H9 (cell line): Measurements from ENCODE around the gene PCDH9. TPM values are rescaled to one million over a fixed set of nuclear protein-coding genes. Genes with fewer than 3 reads are reported as not detected.

ENCODE experiments used
- DNase-seq: peaks from one replicate; pipeline ENCODE4 v3.0.0-alpha.2; 2017
- H2AFZ ChIP-seq: one replicate; pipeline ENCODE4 v1.6.1; 2013; ENCODE audit warnings: mild to moderate bottlenecking, low read length, control low read depth, moderate library complexity
- H2AK5ac ChIP-seq: 2 replicates; pipeline ENCODE4 v1.6.1; 2013; ENCODE audit warnings: low read length, control low read depth, mixed read lengths; ENCODE audit not compliant: insufficient read length
- H2BK120ac ChIP-seq: one replicate; pipeline ENCODE4 v1.6.1; 2013; ENCODE audit warnings: low read depth, mild to moderate bottlenecking, low read length, control low read depth, inconsistent platforms; ENCODE audit not compliant: poor library complexity, severe bottlenecking
- H2BK12ac ChIP-seq: 2 replicates; pipeline ENCODE4 v1.6.1; 2013; ENCODE audit warnings: low read length, control low read depth, mixed read lengths, low read depth; ENCODE audit not compliant: insufficient read length
- H2BK15ac ChIP-seq: 2 replicates; pipeline ENCODE4 v1.6.1; 2013; ENCODE audit warnings: low read depth, low read length, control low read depth
- H2BK20ac ChIP-seq: one replicate; pipeline ENCODE4 v1.6.1; 2013; ENCODE audit warnings: low read depth, mild to moderate bottlenecking, low read length, control low read depth, inconsistent platforms; ENCODE audit not compliant: poor library complexity, severe bottlenecking
- H2BK5ac ChIP-seq: 2 replicates; pipeline ENCODE4 v1.6.1; 2013; ENCODE audit warnings: low read length, control low read depth, mixed read lengths; ENCODE audit not compliant: insufficient read length
- H3K14ac ChIP-seq: 2 replicates; pipeline ENCODE4 v1.6.1; 2013; ENCODE audit warnings: low read length, control low read depth; ENCODE audit not compliant: insufficient read depth
- H3K18ac ChIP-seq: 2 replicates; pipeline ENCODE4 v1.6.1; 2013; ENCODE audit warnings: low read depth, mild to moderate bottlenecking, mixed read lengths, low read length, control low read depth; ENCODE audit not compliant: insufficient read length
- H3K23ac ChIP-seq: 2 replicates; pipeline ENCODE4 v1.6.1; 2013; ENCODE audit warnings: low read length, control low read depth, mixed read lengths, low read depth; ENCODE audit not compliant: insufficient read length
- H3K23me2 ChIP-seq: 2 replicates; pipeline ENCODE4 v1.6.1; 2013; ENCODE audit warnings: low read depth, mild to moderate bottlenecking, mixed read lengths, low read length, control low read depth; ENCODE audit not compliant: insufficient read length, poor library complexity, severe bottlenecking
- H3K27ac ChIP-seq: 2 replicates; pipeline ENCODE4 v1.5.1; 2013; ENCODE audit warnings: low read length, control low read depth, mixed read lengths, low read depth; ENCODE audit not compliant: insufficient read length
- H3K27me3 ChIP-seq: 2 replicates; pipeline ENCODE4 v1.6.1; 2013; ENCODE audit warnings: low read length, control low read depth, inconsistent platforms; ENCODE audit not compliant: insufficient read depth
- H3K4ac ChIP-seq: 2 replicates; pipeline ENCODE4 v1.6.1; 2013; ENCODE audit warnings: low read depth, mild to moderate bottlenecking, control low read depth, inconsistent platforms, low read length, moderate library complexity
- H3K4me1 ChIP-seq: 2 replicates; pipeline ENCODE4 v1.6.1; 2013; ENCODE audit warnings: low read length, control low read depth, inconsistent platforms; ENCODE audit not compliant: insufficient read depth
- H3K4me2 ChIP-seq: 2 replicates; pipeline ENCODE4 v1.6.1; 2013; ENCODE audit warnings: low read length, control low read depth, mixed read lengths; ENCODE audit not compliant: insufficient read length, insufficient read depth
- H3K56ac ChIP-seq: 2 replicates; pipeline ENCODE4 v1.6.1; 2013; ENCODE audit warnings: low read depth, mild to moderate bottlenecking, mixed read lengths, low read length, control low read depth; ENCODE audit not compliant: insufficient read length
- H3K79me1 ChIP-seq: 2 replicates; pipeline ENCODE4 v1.6.1; 2013; ENCODE audit warnings: low read depth, mild to moderate bottlenecking, moderate library complexity, low read length, control low read depth, inconsistent platforms; ENCODE audit not compliant: insufficient read depth, poor library complexity, severe bottlenecking
- H3K79me2 ChIP-seq: 2 replicates; pipeline ENCODE4 v1.6.1; 2013; ENCODE audit warnings: low read length, control low read depth, inconsistent platforms; ENCODE audit not compliant: insufficient read depth
- H3K9ac ChIP-seq: 2 replicates; pipeline ENCODE4 v1.6.1; 2013; ENCODE audit warnings: low read length, control low read depth, mixed read lengths; ENCODE audit not compliant: insufficient read length; ENCODE audit errors: extremely low read depth
- H3K9me3 ChIP-seq: one replicate; pipeline ENCODE4 v1.6.1; 2013; ENCODE audit warnings: low read depth, low read length, inconsistent platforms; ENCODE audit not compliant: control insufficient read depth
- H3T11ph ChIP-seq: one replicate; pipeline ENCODE4 v1.6.1; 2013; ENCODE audit warnings: mild to moderate bottlenecking, low read length, control low read depth, inconsistent platforms
- H4K20me1 ChIP-seq: one replicate; pipeline ENCODE4 v1.6.1; 2013; ENCODE audit not compliant: control insufficient read depth, insufficient read length, insufficient read depth
- H4K5ac ChIP-seq: 2 replicates; pipeline ENCODE4 v1.6.1; 2013; ENCODE audit warnings: low read depth, mild to moderate bottlenecking, mixed read lengths, low read length, control low read depth; ENCODE audit not compliant: insufficient read length
- H4K8ac ChIP-seq: replicated peaks from 2 replicates; pipeline ENCODE4 v1.6.1; 2013; ENCODE audit warnings: low read length, control low read depth, mixed read lengths, low read depth; ENCODE audit not compliant: insufficient read length
- H4K91ac ChIP-seq: 2 replicates; pipeline ENCODE4 v1.6.1; 2013; ENCODE audit warnings: low read depth, mild to moderate bottlenecking, moderate library complexity, mixed read lengths, low read length, control low read depth; ENCODE audit not compliant: insufficient read length
- H3K27ac Mint-ChIP-seq, 3 experiments: 2 replicates in 2 of 3; 3 replicates in 1 of 3; pipeline ENCODE4 v1.8.0; 2020 to 2021; ENCODE audit warnings: mixed read lengths in 3 of 3, mild to moderate bottlenecking in 1 of 3, moderate library complexity in 1 of 3
- H3K27me3 Mint-ChIP-seq: 2 replicates; pipeline ENCODE4 v1.8.0; 2021; ENCODE audit warnings: low read depth, mild to moderate bottlenecking, moderate library complexity, mixed read lengths
- H3K36me3 Mint-ChIP-seq, 3 experiments: 2 replicates in 2 of 3; 3 replicates in 1 of 3; pipeline ENCODE4 v1.8.0; 2020 to 2021; ENCODE audit warnings: low read depth in 3 of 3, mixed read lengths in 3 of 3; ENCODE audit not compliant: insufficient read depth in 1 of 3
- H3K4me1 Mint-ChIP-seq, 2 experiments: 2 replicates each; pipeline ENCODE4 v1.8.0; 2020; ENCODE audit warnings: mixed read lengths in 2 of 2
- H3K4me3 Mint-ChIP-seq, 2 experiments: 2 replicates in 1 of 2; 3 replicates in 1 of 2; pipeline ENCODE4 v1.8.0; 2020 to 2021; ENCODE audit warnings: mild to moderate bottlenecking in 2 of 2, mixed read lengths in 2 of 2, moderate library complexity in 1 of 2
- H3K9me3 Mint-ChIP-seq, 2 experiments: 2 replicates in 1 of 2; 3 replicates in 1 of 2; pipeline ENCODE4 v1.8.0; 2020; ENCODE audit warnings: mild to moderate bottlenecking in 2 of 2, mixed read lengths in 2 of 2, moderate library complexity in 1 of 2
- WGBS: extraction: QIAGEN DNeasy Blood & Tissue Kit; methylation state at CpG from one replicate; pipeline ENCODE4 v1.1.7; 2013; ENCODE audit warnings: missing lambda C conversion rate, low lambda C conversion rate, mixed read lengths; ENCODE audit not compliant: insufficient read length; ENCODE audit errors: extremely low coverage; 5-methylcytosine and 5-hydroxymethylcytosine counted together
- total RNA-seq: library from RNA; stranded (reverse); gene quantifications from 2 replicates; pipeline ENCODE4 v1.2.1, GENCODE V29; 2021
- TF ChIP-seq, protein P1 (sequence below): fragments of 200-600 bp; sonication (generic); conservative IDR thresholded peaks from 3 replicates; pipeline ENCODE4 v1.8.0; 2021; ENCODE audit warnings: antibody characterized with exemption, mild to moderate bottlenecking

The PCDH9 gene
- total RNA-seq, 1 experiment from 2014 or later, result 0.11 TPM

DNA sequence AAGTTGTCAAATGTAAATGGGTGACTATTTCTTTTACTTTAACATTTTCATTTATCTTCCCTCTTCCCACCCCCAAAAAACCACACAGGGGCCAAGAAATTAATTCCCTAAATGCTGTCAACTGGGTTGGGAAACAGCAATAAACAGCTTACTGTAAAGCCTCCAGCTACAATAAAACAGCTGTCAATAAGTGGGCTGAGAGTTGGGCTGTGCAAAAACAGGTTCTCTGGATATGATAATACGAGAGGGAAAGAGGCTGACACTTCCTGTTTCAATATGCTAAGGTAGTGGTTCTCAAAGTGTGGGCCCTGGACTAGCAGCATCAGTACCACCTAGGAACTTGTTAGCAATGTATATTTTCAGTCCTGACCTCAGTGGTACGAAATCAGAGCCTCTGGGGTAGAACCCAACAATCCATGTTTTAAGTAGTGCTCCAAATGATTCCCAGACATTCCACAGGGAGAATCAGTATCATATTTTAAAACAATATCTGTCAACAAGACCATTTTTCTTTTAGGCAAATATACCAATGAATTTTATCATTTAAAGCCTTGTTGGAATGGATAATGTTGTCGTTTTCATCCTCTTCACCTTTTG is 8.4 kb downstream of the PCDH9 start:
- H3K9me3 Mint-ChIP-seq, result no peaks in the 10 kb centered on the region
- Histone ChIP-seq H3K9me3 (no peaks in the 10 kb centered on the region), H2AFZ (no peak overlapping the region), H3K14ac (no peak overlapping the region), H4K8ac (no peak overlapping the region), H3K27ac (no peak overlapping the region), H2BK120ac (no peak overlapping the region), H4K20me1 (no peaks in the 10 kb centered on the region), H4K91ac (no peak overlapping the region), H3T11ph (no peak overlapping the region), H3K23ac (no peak overlapping the region), H3K4me2 (no peak overlapping the region), H2BK5ac (no peak overlapping the region), H3K23me2 (no peaks in the 10 kb centered on the region), H3K79me2 (no peaks in the 10 kb centered on the region), H2AK5ac (no peak overlapping the region), H3K18ac (no peak overlapping the region), H3K4me1 (no peaks in the 10 kb centered on the region), H2BK15ac (no peak overlapping the region), H3K56ac (no peak overlapping the region), H3K27me3 (no peaks in the 10 kb centered on the region), H3K4ac (no peak overlapping the region), H3K79me1 (no peaks in the 10 kb centered on the region), H3K9ac (no peak overlapping the region), H2BK20ac (no peak overlapping the region), H2BK12ac (no peak overlapping the region), H4K5ac (no peak overlapping the region)
- TF ChIP-seq, protein P1, sequence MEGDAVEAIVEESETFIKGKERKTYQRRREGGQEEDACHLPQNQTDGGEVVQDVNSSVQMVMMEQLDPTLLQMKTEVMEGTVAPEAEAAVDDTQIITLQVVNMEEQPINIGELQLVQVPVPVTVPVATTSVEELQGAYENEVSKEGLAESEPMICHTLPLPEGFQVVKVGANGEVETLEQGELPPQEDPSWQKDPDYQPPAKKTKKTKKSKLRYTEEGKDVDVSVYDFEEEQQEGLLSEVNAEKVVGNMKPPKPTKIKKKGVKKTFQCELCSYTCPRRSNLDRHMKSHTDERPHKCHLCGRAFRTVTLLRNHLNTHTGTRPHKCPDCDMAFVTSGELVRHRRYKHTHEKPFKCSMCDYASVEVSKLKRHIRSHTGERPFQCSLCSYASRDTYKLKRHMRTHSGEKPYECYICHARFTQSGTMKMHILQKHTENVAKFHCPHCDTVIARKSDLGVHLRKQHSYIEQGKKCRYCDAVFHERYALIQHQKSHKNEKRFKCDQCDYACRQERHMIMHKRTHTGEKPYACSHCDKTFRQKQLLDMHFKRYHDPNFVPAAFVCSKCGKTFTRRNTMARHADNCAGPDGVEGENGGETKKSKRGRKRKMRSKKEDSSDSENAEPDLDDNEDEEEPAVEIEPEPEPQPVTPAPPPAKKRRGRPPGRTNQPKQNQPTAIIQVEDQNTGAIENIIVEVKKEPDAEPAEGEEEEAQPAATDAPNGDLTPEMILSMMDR, result no peak
- peaks cover 3 to 8% of the 10 kb centered on the region in 2 experiments for H3K4me1 Mint-ChIP-seq
- H3K27ac Mint-ChIP-seq, result no peak overlapping the region
- no CpG with 5 or more reads among the region's 3 CpGs for WGBS
- DNase-seq, result no peak
- H3K4me3 Mint-ChIP-seq, result no peak overlapping the region
- peaks cover 9% of the 10 kb centered on the region for H3K27me3 Mint-ChIP-seq
- H3K36me3 Mint-ChIP-seq, result no peaks in the 10 kb centered on the region
